BJ (cell line): ENCODE measurements around the gene RHEX. TPM values are rescaled to one million over a fixed set of nuclear protein-coding genes. Genes with fewer than 3 reads are reported as not detected.

Experiments
- CTCF ChIA-PET: fragments of 350-600 bp; formaldehyde crosslinking; extraction: SDS; loops from one replicate; lab custom pipeline; 2021; ENCODE audit warnings: antibody characterized with exemption, inconsistent platforms; lab: Yijun Ruan, JAX
- POLR2A ChIA-PET: fragments of 300-600 bp; sonication (Branson Sonifier 250); formaldehyde crosslinking; extraction: SDS; loops from one replicate; lab custom pipeline; 2021; ENCODE audit warnings: antibody characterized with exemption; lab: Charles Lee
- DNase-seq: peaks from one replicate; pipeline ENCODE4 v3.0.0-alpha.2; 2011; ENCODE audit warnings: low read depth
- H3K27me3 ChIP-seq: 2 replicates; pipeline ENCODE4 v1.6.0; 2011; ENCODE audit warnings: low read length; ENCODE audit not compliant: control insufficient read depth, insufficient read depth
- H3K36me3 ChIP-seq: 2 replicates; pipeline ENCODE4 v1.5.1; 2011; ENCODE audit warnings: low read length; ENCODE audit not compliant: control insufficient read depth, insufficient read depth
- H3K4me3 ChIP-seq: 2 replicates; pipeline ENCODE4 v1.5.1; 2011; ENCODE audit warnings: low read depth, mild to moderate bottlenecking, control low read depth, low read length
- polyA plus RNA-seq: library from polyadenylated mRNA; depleted of rRNA; stranded (reverse); fragments of >200 nt; gene quantifications from 2 replicates; pipeline ENCODE4 v1.2.3, GENCODE V29; 2011
- TF ChIP-seq, protein P1 (sequence below): IDR thresholded peaks from 2 replicates; pipeline ENCODE4 v1.5.1; 2011; ENCODE audit warnings: low read depth, mild to moderate bottlenecking, control low read depth, inconsistent platforms, low read length, moderate library complexity; ENCODE audit not compliant: insufficient read depth

RHEX gene
- polyA plus RNA-seq, 1 experiment, result not detected

DNA sequence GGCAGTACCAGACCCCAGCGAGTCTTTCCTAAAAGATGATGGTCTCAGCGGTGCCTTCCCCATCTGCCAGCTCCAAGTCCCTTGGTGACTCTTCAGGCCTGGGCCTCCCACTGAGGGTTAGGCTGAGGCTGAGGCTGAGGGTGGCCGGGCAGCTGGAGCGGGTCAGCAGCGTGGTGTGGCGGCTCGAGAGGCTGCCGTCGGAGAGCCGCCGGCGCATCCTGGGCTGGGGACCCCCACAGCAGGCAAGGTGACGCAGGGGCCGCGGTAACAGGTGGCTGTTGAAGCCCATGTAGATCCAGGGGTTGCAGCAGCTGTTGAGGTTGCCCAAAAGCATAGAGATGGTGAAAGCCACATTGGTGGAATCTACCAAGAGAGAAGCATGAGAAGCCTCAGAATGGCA lies 57.2 kb downstream of the RHEX start:
- Histone ChIP-seq H3K36me3 (no peaks in the 10 kb centered on the region), H3K4me3 (no peak overlapping the region), H3K27me3 (peaks cover 15% of the 10 kb centered on the region)
- ChIA-PET CTCF (interaction anchor here (0.6 to 13.4 kb wide), 6 partner anchors 18 to 319 kb away, joined by 3 to 329 read pairs (median 4); no protein-coding TSS in a partner anchor), POLR2A (no interaction called here)
- TF ChIP-seq, protein P1, sequence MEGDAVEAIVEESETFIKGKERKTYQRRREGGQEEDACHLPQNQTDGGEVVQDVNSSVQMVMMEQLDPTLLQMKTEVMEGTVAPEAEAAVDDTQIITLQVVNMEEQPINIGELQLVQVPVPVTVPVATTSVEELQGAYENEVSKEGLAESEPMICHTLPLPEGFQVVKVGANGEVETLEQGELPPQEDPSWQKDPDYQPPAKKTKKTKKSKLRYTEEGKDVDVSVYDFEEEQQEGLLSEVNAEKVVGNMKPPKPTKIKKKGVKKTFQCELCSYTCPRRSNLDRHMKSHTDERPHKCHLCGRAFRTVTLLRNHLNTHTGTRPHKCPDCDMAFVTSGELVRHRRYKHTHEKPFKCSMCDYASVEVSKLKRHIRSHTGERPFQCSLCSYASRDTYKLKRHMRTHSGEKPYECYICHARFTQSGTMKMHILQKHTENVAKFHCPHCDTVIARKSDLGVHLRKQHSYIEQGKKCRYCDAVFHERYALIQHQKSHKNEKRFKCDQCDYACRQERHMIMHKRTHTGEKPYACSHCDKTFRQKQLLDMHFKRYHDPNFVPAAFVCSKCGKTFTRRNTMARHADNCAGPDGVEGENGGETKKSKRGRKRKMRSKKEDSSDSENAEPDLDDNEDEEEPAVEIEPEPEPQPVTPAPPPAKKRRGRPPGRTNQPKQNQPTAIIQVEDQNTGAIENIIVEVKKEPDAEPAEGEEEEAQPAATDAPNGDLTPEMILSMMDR, result no peak
- no peak for DNase-seq

DNA sequence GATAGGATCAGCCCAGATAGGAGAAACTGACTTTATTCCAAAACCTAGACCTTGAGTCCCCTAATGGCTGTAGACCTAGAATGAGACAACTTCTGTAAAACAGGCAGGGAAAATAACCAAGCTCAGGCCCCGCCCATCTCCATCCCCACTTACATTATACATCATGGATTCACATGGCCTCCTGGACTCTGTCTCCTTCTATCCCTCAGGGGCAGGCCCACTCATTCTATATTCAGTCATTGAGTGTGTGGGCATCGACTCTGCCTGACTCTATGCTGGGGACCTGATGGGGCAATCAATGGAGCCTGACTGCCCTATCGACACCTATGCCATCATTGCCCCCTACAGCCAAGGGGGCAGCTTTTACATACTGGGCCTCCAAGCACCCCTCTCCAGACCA lies 57.8 kb downstream of the RHEX start:
- ChIA-PET CTCF (interaction anchor here (0.9 to 13.4 kb wide), 6 partner anchors 28 to 319 kb away, joined by 3 to 329 read pairs (median 4); no protein-coding TSS in a partner anchor), POLR2A (no interaction called here)
- TF ChIP-seq, protein P1, result no peak
- Histone ChIP-seq H3K4me3 (no peak overlapping the region), H3K36me3 (no peaks in the 10 kb centered on the region), H3K27me3 (peaks cover 15% of the 10 kb centered on the region)
- no peak for DNase-seq

DNA sequence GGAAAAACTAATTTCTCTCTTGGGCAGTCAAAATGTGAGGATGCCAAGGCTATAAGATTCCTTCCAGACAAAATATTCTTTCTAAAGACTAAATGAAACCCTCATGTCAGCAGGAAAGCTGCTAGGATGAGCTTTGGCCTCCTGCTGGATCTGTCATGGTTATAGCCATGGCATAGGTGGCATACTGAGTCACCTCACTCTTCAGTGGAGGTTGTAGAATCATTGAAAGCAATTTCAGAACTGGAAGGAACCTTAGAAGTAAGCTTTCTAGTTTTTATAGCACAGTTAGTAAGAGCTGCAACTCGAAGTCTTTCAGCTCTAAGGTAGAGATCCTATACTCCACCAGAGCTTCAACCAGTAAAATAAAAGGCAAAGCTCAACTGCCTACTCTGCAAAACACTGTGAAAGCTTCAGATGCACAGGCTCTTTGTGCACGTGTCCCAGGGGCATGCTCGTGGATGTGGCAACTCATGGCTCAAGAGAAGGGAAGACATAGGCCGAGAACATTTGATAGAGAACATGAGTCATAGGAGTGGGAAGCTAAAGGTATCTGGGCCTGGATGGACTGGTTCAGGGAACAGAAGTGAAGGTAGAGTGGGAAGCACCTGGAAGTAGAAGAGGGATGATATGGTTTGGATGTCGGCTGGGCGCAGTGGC lies 58.4 kb downstream of the RHEX start:
- TF ChIP-seq, protein P1, result no peak
- ChIA-PET POLR2A (no interaction called here), CTCF (interaction anchor here (0.9 to 13.4 kb wide), 6 partner anchors 27 to 320 kb away, joined by 3 to 329 read pairs (median 4); no protein-coding TSS in a partner anchor)
- H3K27me3 ChIP-seq, result peaks cover 15% of the 10 kb centered on the region
- H3K36me3 ChIP-seq, result no peaks in the 10 kb centered on the region
- H3K4me3 ChIP-seq, result no peak overlapping the region
- no peak for DNase-seq

GRCh38 chr1:206112600-206113301 lies 59.8 kb downstream of the RHEX start:
- Histone ChIP-seq H3K4me3 (no peak overlapping the region), H3K36me3 (no peaks in the 10 kb centered on the region), H3K27me3 (peaks cover 15% of the 10 kb centered on the region)
- TF ChIP-seq, protein P1, result no peak
- CTCF ChIA-PET, result interaction anchor here (1.0 to 13.4 kb wide), 2 partner anchors 128 to 130 kb away, joined by 3 to 329 read pairs; no protein-coding TSS in a partner anchor
- POLR2A ChIA-PET, result no interaction called here
- DNase-seq, result no peak
